Esophagus muscularis mucosa (tissue), 4 donors: ENCODE results near the gene PLEKHM1. TPM values are rescaled to one million over a fixed set of nuclear protein-coding genes. Genes with fewer than 3 reads are reported as not detected.
"Not testable (repeated sequence)": the region's sequence is repeated elsewhere in the genome, so short reads cannot be mapped to it uniquely, and the experiment has no call there.

Experiments
- DNase-seq: peaks from one replicate; pipeline ENCODE4 v3.0.0-alpha.2; 2017; ENCODE audit errors: extremely low spot score
- H3K27ac ChIP-seq, 4 donors: fragments of 200-600 bp; sonication (generic); replicated peaks in 1 of 4; 1 replicate in 3 of 4; 2 replicates in 1 of 4; pipeline ENCODE4 v1.5.1; 2016 to 2019; ENCODE audit warnings: mild to moderate bottlenecking in 1 of 4
- H3K27me3 ChIP-seq, 4 donors: fragments of 200-600 bp; sonication (generic); one replicate each; pipeline versions ENCODE4 v1.5.1 to v1.6.0; 2016 to 2019
- H3K36me3 ChIP-seq, 4 donors: fragments of 200-600 bp; sonication (generic); one replicate each; pipeline ENCODE4 v1.5.1; 2016 to 2019
- H3K4me1 ChIP-seq, 4 donors: fragments of 200-600 bp; sonication (generic); one replicate each; pipeline ENCODE4 v1.5.1; 2016 to 2019
- H3K4me3 ChIP-seq, 4 donors: fragments of 200-600 bp; sonication (generic); 1 replicate in 2 of 4; 2 replicates in 2 of 4; pipeline ENCODE4 v1.5.1; 2016 to 2019; ENCODE audit warnings: mild to moderate bottlenecking in 4 of 4, moderate library complexity in 1 of 4
- H3K9me3 ChIP-seq, 4 donors: fragments of 200-600 bp; sonication (generic); 1 replicate in 3 of 4; 2 replicates in 1 of 4; pipeline ENCODE4 v1.5.1; 2016 to 2019
- POLR2AphosphoS5 ChIP-seq, 2 donors: sonication (generic); formaldehyde crosslinking; IDR thresholded peaks; one replicate each; pipeline ENCODE4 v1.6.1; 2017; ENCODE audit warnings: antibody characterized with exemption in 2 of 2
- WGBS: methylation state at CpG from one replicate; pipeline ENCODE4 v1.1.5; 2018; 5-methylcytosine and 5-hydroxymethylcytosine counted together
- intact Hi-C: fragments of 100-400 bp; cut with DNase I; formaldehyde crosslinking; loops from one replicate; pipeline ENCODE4 v1.15.1; 2023
- total RNA-seq, 4 donors: library from RNA; depleted of rRNA; stranded (reverse); fragments of >200 nt; gene quantifications; one replicate each; pipeline versions ENCODE4 v1.1.0 to v1.2.1, GENCODE V29; 2016

PLEKHM1 gene
- total RNA-seq, 4 donors from 2014 or later = 28.5 to 38.0 (median 36.0) TPM

DNA sequence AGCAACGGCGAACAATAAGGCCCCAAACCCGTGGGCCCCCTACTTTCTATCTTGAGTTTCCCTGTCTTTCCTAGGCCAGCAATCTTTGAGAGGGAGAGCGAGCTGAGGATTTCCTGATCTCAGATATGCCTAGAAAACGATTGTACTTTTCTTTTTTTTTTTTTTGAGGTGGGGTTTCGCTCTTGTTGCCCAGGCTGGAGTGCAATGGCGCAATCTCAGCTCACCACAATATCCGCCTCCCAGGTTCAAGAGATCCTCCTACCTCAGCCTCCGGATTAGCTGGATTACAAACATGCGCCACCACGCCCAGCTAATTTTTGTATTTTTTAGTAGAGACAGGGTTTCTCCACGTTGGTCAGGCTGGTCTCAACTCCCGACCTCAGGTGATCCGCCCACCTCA lies 42.9 kb downstream of the PLEKHM1 start:
- DNase-seq, H3K4me3 ChIP-seq, intact Hi-C loops, H3K27me3 ChIP-seq, H3K9me3 ChIP-seq: not testable (repeated sequence)
- H3K36me3 ChIP-seq = peaks cover 20 to 72% (median 45%) of the 10 kb centered on the region in 4 donors
- H3K27ac ChIP-seq = peak overlapping the region in 3 of 4 donors; percentile 28 to 57 (median 42)
- H3K4me1 ChIP-seq = peaks cover 0 to 16% (median 9%) of the 10 kb centered on the region in 4 donors
- whole genome bisulfite sequencing = 74% methylated on average over 14 of the region's 14 CpGs

DNA sequence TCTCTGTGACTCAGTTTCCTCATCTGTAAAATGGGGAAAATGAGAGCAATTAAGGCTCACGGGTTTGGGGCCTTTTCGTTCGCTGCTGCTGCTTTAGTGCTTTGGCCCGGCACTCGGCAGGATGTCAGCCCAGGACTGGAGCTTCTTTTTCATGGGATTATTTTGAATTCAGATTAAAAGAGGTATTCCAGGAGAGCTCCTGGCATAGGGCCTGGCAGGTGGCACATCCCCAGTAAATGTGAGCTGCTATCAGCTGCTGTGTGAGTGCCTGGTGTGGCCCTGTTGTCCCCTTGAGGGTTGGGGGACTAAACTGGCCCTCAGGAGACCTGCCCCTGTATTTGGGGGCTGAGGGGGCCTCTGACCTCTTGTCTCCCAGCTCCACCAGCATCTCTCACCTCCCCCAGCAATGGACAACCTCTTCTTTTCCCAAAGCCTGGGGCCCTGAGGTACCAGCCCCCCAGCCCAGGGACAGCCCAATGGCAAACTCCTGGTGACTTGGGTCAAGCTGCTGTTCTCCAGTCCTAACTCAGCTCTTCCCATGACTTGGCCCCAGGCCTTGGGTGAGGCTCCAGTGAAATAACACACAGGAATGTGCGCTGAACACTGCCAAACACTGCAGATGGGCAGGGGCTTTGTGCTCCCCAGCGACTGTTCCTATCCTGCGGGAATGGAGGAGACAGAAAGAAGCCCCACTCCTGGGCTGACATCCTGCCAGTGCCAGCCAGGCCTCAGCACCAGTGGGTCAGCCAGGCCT lies 43.5 kb downstream of the PLEKHM1 start:
- Histone ChIP-seq H3K27ac (peak overlapping the region; percentile 28 to 57 (median 40)), H3K36me3 (peaks cover 20 to 73% (median 45%) of the 10 kb centered on the region in 4 donors), H3K4me1 (peaks cover 0 to 16% (median 9%) of the 10 kb centered on the region in 4 donors)
- intact Hi-C loops, H3K27me3 ChIP-seq, H3K4me3 ChIP-seq, H3K9me3 ChIP-seq, DNase-seq: not testable (repeated sequence)
- WGBS = 90% methylated on average over 5 of the region's 8 CpGs

DNA sequence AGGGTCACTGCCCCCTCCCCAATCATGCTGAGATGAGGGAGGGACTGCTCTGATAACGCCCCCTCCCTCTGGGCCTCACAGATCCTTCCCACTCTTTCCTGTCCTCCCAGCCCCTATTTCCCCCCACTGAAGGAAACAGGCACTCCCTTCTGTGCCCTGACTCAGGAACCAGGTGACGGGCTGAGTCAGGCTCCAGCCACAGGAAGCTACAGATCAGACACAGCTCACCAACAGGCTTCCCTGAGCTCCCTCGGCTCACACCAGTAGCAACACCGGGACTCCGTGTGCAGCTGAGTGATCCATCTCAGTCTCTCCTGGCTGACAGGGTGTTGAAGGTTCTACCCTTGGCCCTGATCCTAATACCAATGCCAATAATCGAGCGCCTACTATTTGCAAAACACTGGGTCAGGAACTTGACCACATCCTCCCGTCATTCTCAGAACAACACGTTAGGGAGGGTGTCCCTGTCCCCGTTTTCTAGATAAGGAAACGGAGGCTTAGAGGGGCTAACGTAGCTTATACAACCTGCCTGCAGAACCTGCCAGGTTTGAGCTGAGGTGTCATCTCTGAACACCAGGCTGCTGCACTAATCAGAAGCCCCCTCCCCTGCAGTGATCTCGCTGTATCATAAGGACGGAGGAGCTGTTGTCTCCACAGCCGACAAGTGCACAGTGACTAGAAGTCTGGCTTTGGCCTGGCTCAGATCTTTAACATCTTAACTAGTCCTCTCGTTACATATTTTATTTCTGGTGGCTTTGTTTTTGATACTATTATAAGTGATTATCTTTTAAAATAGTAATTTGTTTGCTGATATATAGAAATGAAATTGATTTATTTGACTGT lies 44.4 kb downstream of the PLEKHM1 start:
- 79% methylated on average over 13 of the region's 16 CpGs for WGBS
- not testable (repeated sequence) for DNase-seq

DNA sequence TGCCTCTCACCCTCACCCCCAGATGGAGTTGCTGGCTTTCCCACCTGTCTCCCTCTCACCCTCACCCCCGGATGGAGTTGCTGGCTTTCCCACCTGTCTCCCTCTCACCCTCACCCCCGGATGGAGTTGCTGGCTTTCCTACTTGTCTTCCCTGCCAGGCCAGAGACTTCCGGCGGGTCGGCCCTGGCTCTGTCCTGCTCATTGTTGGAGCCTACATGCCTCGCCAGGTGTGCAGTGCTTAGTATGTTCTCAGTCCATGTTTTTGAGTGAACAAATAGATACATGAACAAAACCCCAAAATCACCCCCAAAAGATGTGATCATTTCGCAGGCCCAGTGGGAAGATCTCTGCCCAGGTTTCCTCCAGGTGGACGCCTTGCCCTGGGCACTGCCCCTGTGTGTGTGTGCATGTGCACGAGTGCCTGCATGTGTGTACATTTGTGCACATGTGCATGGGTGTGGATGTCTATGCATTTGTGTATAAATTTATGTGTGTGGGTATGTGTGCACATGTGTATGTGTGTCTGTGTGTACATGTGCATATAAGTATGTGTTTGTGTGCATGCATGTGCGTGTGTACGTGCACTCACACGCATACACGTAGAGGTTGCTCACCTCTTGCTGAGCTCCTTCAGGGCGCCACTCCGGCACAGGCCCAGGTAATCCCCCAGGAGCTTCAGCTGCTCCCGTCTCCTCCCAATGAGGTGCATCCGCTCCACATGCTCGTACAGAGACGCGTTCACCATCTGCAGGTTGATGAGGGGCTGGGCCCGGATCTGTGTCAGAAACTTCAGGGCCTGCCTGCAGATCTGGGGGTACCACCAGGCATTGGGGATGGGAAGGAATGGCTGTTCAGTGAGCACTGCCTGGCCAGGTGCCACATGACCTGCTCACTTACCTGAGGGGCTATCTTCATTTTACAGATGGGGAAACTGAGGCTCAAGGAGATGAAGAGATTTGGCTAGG lies 45.4 kb downstream of the PLEKHM1 start:
- H3K27ac ChIP-seq, H3K4me3 ChIP-seq, H3K27me3 ChIP-seq, DNase-seq, intact Hi-C loops, H3K9me3 ChIP-seq: not testable (repeated sequence)
- H3K4me1 ChIP-seq = peaks cover 0 to 21% (median 13%) of the 10 kb centered on the region in 4 donors
- peaks cover 20 to 70% (median 39%) of the 10 kb centered on the region in 4 donors for H3K36me3 ChIP-seq
- WGBS = 82% methylated on average over 9 of the region's 21 CpGs

More for the DNA sequence above, 44.4 kb downstream of the PLEKHM1 start:
- Histone ChIP-seq H3K36me3 (peaks cover 20 to 74% (median 43%) of the 10 kb centered on the region in 4 donors), H3K27ac (peak overlapping the region in 1 of 4 donors; percentile 22), H3K4me1 (peaks cover 0 to 16% (median 9%) of the 10 kb centered on the region in 4 donors)
- H3K27me3 ChIP-seq, H3K4me3 ChIP-seq, intact Hi-C loops, H3K9me3 ChIP-seq: not testable (repeated sequence)
- TF ChIP-seq POLR2AphosphoS5 (IDR thresholded peaks at IDR 0.05) = peak in 1 of 2 donors; percentile 19

DNA sequence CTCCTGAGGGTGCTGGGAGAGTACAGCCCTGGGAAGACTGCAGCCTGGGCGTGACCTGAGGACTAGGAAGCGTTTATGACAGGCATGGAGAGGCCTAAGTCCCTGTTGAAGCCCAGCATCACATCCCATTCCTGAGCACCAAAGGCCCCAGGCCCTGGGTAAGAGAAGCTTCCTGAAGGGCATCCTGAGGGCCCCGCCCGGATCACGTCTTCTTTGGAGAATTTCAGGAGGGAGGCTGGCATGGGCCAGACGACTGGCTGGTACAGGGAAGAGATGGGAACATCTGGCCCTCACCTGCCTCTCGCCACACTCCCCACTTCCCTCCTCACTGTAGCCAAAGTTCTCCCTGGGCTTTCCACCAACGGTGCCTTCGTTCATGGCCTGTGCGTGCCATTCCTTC lies 46.2 kb downstream of the PLEKHM1 start:
- H3K4me3 ChIP-seq, H3K9me3 ChIP-seq, DNase-seq, H3K27me3 ChIP-seq, H3K27ac ChIP-seq, intact Hi-C loops: not testable (repeated sequence)
- Histone ChIP-seq H3K4me1 (peaks cover 0 to 22% (median 13%) of the 10 kb centered on the region in 4 donors), H3K36me3 (peaks cover 27 to 71% (median 40%) of the 10 kb centered on the region in 4 donors)
- WGBS = 80% methylated on average over 10 of the region's 10 CpGs

DNA sequence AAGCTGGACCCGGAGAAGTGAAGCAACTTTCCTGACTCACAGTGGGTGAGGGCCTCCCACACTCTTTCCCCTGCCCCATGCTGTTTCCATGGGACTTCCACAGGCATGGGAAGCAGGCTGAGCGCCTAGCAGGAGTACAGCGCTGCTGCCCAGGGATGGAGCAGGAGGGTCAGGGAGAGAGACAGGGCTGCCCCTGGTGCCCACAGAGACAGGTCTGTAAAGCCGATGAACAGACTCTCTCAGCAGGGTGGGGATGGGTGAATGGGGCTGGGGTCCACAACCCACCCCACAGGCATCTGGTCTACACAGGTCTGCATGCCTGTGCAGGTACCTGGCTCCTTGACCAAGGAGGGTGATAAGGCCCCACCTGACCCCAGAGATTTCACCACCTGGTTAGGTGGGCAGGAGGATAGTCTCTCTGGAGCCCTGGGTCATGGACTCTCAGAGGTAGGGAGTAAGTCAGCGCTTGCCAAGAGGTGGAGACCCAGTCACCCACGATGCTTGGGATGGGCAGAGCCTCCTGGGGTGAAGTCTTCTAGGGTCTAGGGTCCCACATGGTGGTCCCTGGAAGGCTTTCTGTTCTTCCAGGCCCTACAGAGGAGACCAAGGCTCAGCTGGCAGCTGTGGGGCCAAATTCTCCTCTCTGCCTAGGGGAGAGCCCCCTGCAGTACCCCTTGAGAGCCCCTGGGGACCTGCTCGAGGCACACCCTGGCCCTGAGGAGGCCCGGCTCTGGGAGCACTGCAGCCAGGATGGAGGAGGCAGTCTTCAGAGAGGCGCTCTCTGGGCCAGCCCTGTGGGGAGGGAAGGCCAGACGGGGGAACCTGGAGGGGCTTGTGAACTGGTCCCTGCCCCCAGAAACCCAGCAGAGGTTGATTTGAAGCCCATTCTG lies 46.9 kb downstream of the PLEKHM1 start:
- whole genome bisulfite sequencing = 100% methylated on average over 3 of the region's 10 CpGs
- H3K4me3 ChIP-seq, intact Hi-C loops, H3K27me3 ChIP-seq, H3K27ac ChIP-seq, H3K9me3 ChIP-seq, DNase-seq: not testable (repeated sequence)
- H3K4me1 ChIP-seq = peaks cover 0 to 22% (median 13%) of the 10 kb centered on the region in 4 donors
- H3K36me3 ChIP-seq = peaks cover 28 to 72% (median 43%) of the 10 kb centered on the region in 4 donors
